OCI-LY1 (cell line): ENCODE results near the gene KLHL25.
A peak's percentile ranks its signal among the peaks of the same experiment; 100 is the strongest.

Experiments
- H2AFZ ChIP-seq: fragments of 200-600 bp; sonication (generic), shearing (Covaris generic); 2 replicates; pipeline ENCODE4 v1.6.0; 2014; ENCODE audit warnings: antibody characterized with exemption, mild to moderate bottlenecking, low read length
- H3F3A ChIP-seq: fragments of 200-600 bp; sonication (generic), shearing (Covaris generic); 2 replicates; pipeline ENCODE4 v1.6.0; 2014; ENCODE audit warnings: mild to moderate bottlenecking, antibody characterized with exemption, low read length, moderate library complexity; ENCODE audit not compliant: insufficient read depth
- H3K27ac ChIP-seq: fragments of 200-600 bp; sonication (generic); 2 replicates; pipeline ENCODE4 v1.5.1; 2014; ENCODE audit warnings: low read length, mixed run types, mild to moderate bottlenecking, low read depth; ENCODE audit not compliant: poor library complexity, severe bottlenecking
- H3K27me3 ChIP-seq: fragments of 200-600 bp; sonication (generic); 2 replicates; pipeline ENCODE4 v1.6.0; 2014; ENCODE audit warnings: antibody characterized with exemption, mild to moderate bottlenecking, low read length, moderate library complexity; ENCODE audit not compliant: insufficient read depth
- H3K36me3 ChIP-seq: fragments of 200-600 bp; sonication (generic); 2 replicates; pipeline ENCODE4 v1.6.1; 2014; ENCODE audit warnings: mild to moderate bottlenecking, antibody characterized with exemption, low read length, moderate library complexity, mixed read lengths; ENCODE audit not compliant: insufficient read depth
- H3K4me1 ChIP-seq: fragments of 200-600 bp; sonication (generic); 2 replicates; pipeline ENCODE4 v1.5.1; 2014; ENCODE audit warnings: mild to moderate bottlenecking, low read length, moderate library complexity; ENCODE audit not compliant: insufficient read depth, severe bottlenecking
- H3K4me2 ChIP-seq: fragments of 200-600 bp; sonication (generic), shearing (Covaris generic); 2 replicates; pipeline ENCODE4 v1.6.1; 2014; ENCODE audit warnings: low read length
- H3K4me3 ChIP-seq: fragments of 200-600 bp; sonication (generic); 2 replicates; pipeline ENCODE4 v1.5.1; 2014; ENCODE audit warnings: low read length, low read depth, mild to moderate bottlenecking, mixed read lengths; ENCODE audit not compliant: poor library complexity, severe bottlenecking
- H3K79me2 ChIP-seq: fragments of 200-600 bp; shearing (Covaris generic); 2 replicates; pipeline ENCODE4 v1.6.1; 2016; ENCODE audit warnings: mixed run types, low read length, mixed read lengths; ENCODE audit not compliant: insufficient read depth
- H3K9ac ChIP-seq: fragments of 200-600 bp; sonication (generic), shearing (Covaris generic); 2 replicates; pipeline ENCODE4 v1.6.1; 2014; ENCODE audit warnings: mild to moderate bottlenecking, low read length, mixed read lengths
- H3K9me2 ChIP-seq: fragments of 200-600 bp; sonication (generic), shearing (Covaris generic); 2 replicates; pipeline ENCODE4 v1.6.1; 2014; ENCODE audit warnings: low read depth, mild to moderate bottlenecking, low read length, mixed read lengths
- H3K9me3 ChIP-seq: fragments of 200-600 bp; shearing (Covaris generic); 2 replicates; pipeline ENCODE4 v1.6.1; 2014; ENCODE audit warnings: low read length, mixed read lengths
- H4K20me1 ChIP-seq: fragments of 200-600 bp; sonication (generic), shearing (Covaris generic); 2 replicates; pipeline ENCODE4 v1.6.0; 2016; ENCODE audit warnings: mild to moderate bottlenecking, low read length; ENCODE audit not compliant: insufficient read depth
- CTCF ChIP-seq: fragments of 200-600 bp; sonication (generic), shearing (Covaris generic); IDR thresholded peaks from 2 replicates; pipeline ENCODE4 v1.5.1; 2017; ENCODE audit warnings: mild to moderate bottlenecking, antibody characterized with exemption, low read length, moderate library complexity, mixed read lengths
- EZH2 ChIP-seq: fragments of 200-600 bp; sonication (generic), shearing (Covaris generic); IDR thresholded peaks from 2 replicates; pipeline ENCODE4 v1.8.0; 2017; ENCODE audit warnings: borderline replicate concordance, mixed run types, mild to moderate bottlenecking, antibody characterized with exemption, low read length, moderate library complexity, mixed read lengths

KLHL25 gene

GRCh38 chr15:85716261-85716660 is 78.5 kb downstream of the KLHL25 start:
- Histone ChIP-seq H3F3A (0 out of 2 replicates have a peak, but pooled peaks cover 3% of the 10 kb centered on the region), H3K4me3 (no peak overlapping the region), H2AFZ (no peak overlapping the region), H3K4me1 (peaks cover 45% of the 10 kb centered on the region), H3K9ac (no peak overlapping the region), H3K9me2 (no peaks in the 10 kb centered on the region), H3K4me2 (no peak overlapping the region), H3K27me3 (no peaks in the 10 kb centered on the region), H3K79me2 (no peaks in the 10 kb centered on the region), H3K9me3 (no peaks in the 10 kb centered on the region), H4K20me1 (no peaks in the 10 kb centered on the region), H3K27ac (peak overlapping the region; percentile 90), H3K36me3 (peaks cover 88% of the 10 kb centered on the region)
- TF ChIP-seq CTCF = no peak
- TF ChIP-seq EZH2 = no peak

GRCh38 chr15:85711580-85712192 is 83.0 kb downstream of the KLHL25 start:
- no peak overlapping the region for H3K4me2 ChIP-seq
- no peak overlapping the region for H3K27ac ChIP-seq
- peaks cover 79% of the 10 kb centered on the region for H3K36me3 ChIP-seq

GRCh38 chr15:85710340-85710842 is 84.3 kb downstream of the KLHL25 start:
- Histone ChIP-seq H3K36me3 (peaks cover 69% of the 10 kb centered on the region), H3K79me2 (peaks cover under 1% of the 10 kb centered on the region), H3K4me1 (peaks cover 33% of the 10 kb centered on the region), H3K9ac (no peak overlapping the region), H3K9me2 (no peaks in the 10 kb centered on the region), H3K27me3 (no peaks in the 10 kb centered on the region), H3K4me3 (no peak overlapping the region), H3F3A (no peaks in the 10 kb centered on the region), H3K4me2 (no peak overlapping the region), H3K9me3 (no peaks in the 10 kb centered on the region), H4K20me1 (no peaks in the 10 kb centered on the region), H2AFZ (no peak overlapping the region), H3K27ac (no peak overlapping the region)
- TF ChIP-seq CTCF (no peak), EZH2 (no peak)

More at GRCh38 chr15:85711580-85712192, 83.0 kb downstream of the KLHL25 start:
- H3K4me3 ChIP-seq = no peak overlapping the region
- TF ChIP-seq EZH2 (no peak), CTCF (no peak)
- no peak overlapping the region for H2AFZ ChIP-seq
- no peak overlapping the region for H3K9ac ChIP-seq
- no peaks in the 10 kb centered on the region for H3F3A ChIP-seq
- no peaks in the 10 kb centered on the region for H3K79me2 ChIP-seq
- no peaks in the 10 kb centered on the region for H3K27me3 ChIP-seq
- H3K9me3 ChIP-seq = no peaks in the 10 kb centered on the region
- H4K20me1 ChIP-seq = no peaks in the 10 kb centered on the region
- no peaks in the 10 kb centered on the region for H3K9me2 ChIP-seq
- peaks cover 30% of the 10 kb centered on the region for H3K4me1 ChIP-seq
